ENCODE measurements around the gene GRK5.

The GRK5 gene

DNA sequence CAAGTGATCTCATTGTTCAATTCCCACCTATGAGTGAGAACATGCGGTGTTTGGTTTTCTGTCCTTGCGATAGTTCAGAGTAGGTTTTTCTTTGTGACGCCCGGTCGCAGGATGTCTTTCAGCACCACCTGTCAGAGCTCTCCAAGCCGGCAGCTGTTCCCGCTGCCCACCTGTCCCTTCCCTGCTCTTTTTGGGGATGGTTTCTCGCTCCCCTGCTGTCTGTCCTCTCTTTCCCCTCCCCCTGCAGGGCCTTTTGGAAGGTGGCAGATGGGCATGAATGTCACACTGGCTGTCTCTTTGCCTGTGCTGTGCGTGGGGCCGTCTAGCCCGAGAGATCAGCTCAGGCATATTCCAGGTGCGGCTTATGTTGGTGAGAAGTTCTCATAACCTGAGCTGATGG lies 137.0 kb downstream of the GRK5 start:
- Histone ChIP-seq H3K9me3 (ENCODE audit: control insufficient read depth, insufficient read depth, low read length) (no peaks in the 10 kb centered on the region), H3K4me3 (ENCODE audit: low read depth, low read length) (no peak overlapping the region), H3K9ac (ENCODE audit: low read depth, low read length) (no peak overlapping the region), H3K36me3 (ENCODE audit: control insufficient read depth, insufficient read depth, low read length) (no peaks in the 10 kb centered on the region), H3K4me1 (ENCODE audit: control insufficient read depth, insufficient read depth, low read length) (no peaks in the 10 kb centered on the region), H3K27me3 (ENCODE audit: control insufficient read depth, insufficient read depth, low read length) (no peaks in the 10 kb centered on the region), H3K27ac (ENCODE audit: low read depth, low read length) (no peak overlapping the region)

DNA sequence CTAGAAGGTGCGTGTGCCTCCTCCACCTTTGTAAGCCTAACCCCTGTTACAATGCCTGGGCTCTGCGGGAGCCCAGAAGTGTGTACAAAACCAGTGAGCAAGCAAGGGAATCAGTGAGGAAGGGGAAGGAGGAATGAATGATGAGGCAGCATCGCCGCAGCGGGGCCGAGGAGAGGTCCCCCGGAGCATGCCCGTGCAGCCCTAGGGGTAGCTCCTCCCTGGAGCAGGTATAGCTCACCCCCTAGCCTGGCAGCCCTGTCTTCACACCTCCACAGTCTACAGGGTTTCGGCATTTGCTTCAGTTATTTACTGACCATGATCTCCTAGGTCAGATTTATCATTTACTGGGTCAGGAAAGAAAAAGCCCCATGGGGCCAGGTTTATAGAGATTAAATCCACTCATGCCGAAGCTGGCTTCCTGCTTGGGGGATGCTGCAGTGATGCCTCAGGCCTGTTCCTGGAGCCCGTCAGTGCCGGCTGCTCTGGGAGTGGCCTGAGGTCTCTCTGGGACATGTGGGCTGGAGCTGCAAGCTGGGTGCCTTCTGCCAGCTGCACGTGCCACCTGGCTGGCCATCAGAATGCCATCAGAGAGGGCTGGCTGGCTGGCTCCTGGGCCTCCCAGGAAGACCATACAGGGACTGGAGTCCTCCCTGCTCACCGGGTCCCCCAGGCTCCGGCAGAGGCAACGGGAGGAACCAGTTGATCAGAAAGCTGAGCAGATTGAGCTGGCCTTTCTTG lies 138.9 kb downstream of the GRK5 start:
- no peak overlapping the region for H3K4me3 ChIP-seq (ENCODE audit: low read depth, low read length)
- H3K4me1 ChIP-seq (ENCODE audit: control insufficient read depth, insufficient read depth, low read length), result no peaks in the 10 kb centered on the region
- H3K27me3 ChIP-seq (ENCODE audit: control insufficient read depth, insufficient read depth, low read length), result no peaks in the 10 kb centered on the region
- no peaks in the 10 kb centered on the region for H3K36me3 ChIP-seq (ENCODE audit: control insufficient read depth, insufficient read depth, low read length)
- H3K27ac ChIP-seq (ENCODE audit: low read depth, low read length), result no peak overlapping the region
- H3K9ac ChIP-seq (ENCODE audit: low read depth, low read length), result no peak overlapping the region
- H3K9me3 ChIP-seq (ENCODE audit: control insufficient read depth, insufficient read depth, low read length), result no peaks in the 10 kb centered on the region; the same call in 1 of the 2 replicates

DNA sequence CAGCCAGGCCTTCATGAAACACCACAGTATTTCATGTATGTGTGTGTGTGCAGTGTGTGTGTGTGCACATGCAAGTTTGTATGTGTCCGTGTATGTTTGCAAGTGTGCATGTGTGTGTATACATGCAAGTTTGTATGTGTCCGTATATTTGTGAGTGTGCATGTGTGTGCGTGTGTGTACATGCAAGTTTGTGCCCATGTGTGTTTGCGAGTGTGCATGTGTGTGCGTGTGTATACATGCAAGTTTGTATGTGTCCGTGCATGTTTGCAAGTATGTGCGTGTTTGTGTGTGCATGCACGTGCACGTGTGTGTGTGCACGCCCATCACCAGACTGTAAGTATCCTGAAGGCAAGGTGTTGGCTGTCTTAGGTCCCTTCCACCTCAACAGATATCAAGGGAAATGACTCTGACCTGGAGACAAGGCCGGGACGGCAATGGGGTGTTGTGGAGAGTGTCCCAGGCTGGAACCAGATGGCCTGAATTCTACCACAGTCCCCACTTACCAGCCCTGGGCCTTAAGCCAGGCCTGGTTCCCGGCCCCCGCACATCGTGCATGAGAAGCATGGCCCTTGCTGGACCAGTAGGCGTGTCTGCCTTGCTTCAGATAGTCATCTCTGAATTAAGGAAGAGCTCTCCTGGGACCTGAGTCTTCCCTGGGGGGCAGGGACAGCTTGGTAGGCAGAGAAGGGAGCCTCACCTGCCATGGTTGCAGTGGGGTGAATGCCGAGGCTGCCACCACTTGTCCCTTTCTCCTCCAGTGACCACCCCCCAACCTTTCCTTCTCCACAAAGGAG lies 140.0 kb downstream of the GRK5 start:
- no peak overlapping the region for H3K4me3 ChIP-seq (ENCODE audit: low read depth, low read length)
- no peaks in the 10 kb centered on the region for H3K27me3 ChIP-seq (ENCODE audit: control insufficient read depth, insufficient read depth, low read length)
- no peak overlapping the region for H3K9ac ChIP-seq (ENCODE audit: low read depth, low read length)
- no peak overlapping the region for H3K27ac ChIP-seq (ENCODE audit: low read depth, low read length)
- H3K9me3 ChIP-seq (ENCODE audit: control insufficient read depth, insufficient read depth, low read length), result peaks cover 7% of the 10 kb centered on the region
- H3K36me3 ChIP-seq (ENCODE audit: control insufficient read depth, insufficient read depth, low read length), result no peaks in the 10 kb centered on the region
- H3K4me1 ChIP-seq (ENCODE audit: control insufficient read depth, insufficient read depth, low read length), result no peaks in the 10 kb centered on the region

DNA sequence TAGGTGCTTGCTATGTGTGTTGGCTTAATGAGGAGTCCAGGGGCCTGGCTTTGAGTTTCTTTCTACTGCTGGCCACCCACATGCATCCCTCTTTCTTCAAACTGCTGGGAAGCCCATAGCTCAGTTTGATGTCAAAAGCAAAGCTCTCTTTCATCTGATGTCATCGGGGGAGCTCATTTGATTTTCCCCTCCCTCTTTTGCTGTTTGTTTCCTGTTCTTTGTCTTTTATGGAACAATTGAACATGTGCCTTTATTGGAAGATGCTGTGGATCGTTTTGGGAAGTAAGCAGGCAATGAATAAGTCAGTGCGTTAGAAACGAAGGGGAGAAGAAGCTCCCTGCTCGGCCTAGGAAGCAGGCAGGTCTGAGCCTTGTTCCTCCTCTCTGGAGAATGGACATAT lies 140.7 kb downstream of the GRK5 start:
- Histone ChIP-seq H3K9ac (ENCODE audit: low read depth, low read length) (no peak overlapping the region), H3K4me1 (ENCODE audit: control insufficient read depth, insufficient read depth, low read length) (no peaks in the 10 kb centered on the region), H3K27me3 (ENCODE audit: control insufficient read depth, insufficient read depth, low read length) (no peaks in the 10 kb centered on the region), H3K9me3 (ENCODE audit: control insufficient read depth, insufficient read depth, low read length) (peaks cover 7% of the 10 kb centered on the region), H3K27ac (ENCODE audit: low read depth, low read length) (no peak overlapping the region), H3K4me3 (ENCODE audit: low read depth, low read length) (no peak overlapping the region), H3K36me3 (ENCODE audit: control insufficient read depth, insufficient read depth, low read length) (no peaks in the 10 kb centered on the region)

DNA sequence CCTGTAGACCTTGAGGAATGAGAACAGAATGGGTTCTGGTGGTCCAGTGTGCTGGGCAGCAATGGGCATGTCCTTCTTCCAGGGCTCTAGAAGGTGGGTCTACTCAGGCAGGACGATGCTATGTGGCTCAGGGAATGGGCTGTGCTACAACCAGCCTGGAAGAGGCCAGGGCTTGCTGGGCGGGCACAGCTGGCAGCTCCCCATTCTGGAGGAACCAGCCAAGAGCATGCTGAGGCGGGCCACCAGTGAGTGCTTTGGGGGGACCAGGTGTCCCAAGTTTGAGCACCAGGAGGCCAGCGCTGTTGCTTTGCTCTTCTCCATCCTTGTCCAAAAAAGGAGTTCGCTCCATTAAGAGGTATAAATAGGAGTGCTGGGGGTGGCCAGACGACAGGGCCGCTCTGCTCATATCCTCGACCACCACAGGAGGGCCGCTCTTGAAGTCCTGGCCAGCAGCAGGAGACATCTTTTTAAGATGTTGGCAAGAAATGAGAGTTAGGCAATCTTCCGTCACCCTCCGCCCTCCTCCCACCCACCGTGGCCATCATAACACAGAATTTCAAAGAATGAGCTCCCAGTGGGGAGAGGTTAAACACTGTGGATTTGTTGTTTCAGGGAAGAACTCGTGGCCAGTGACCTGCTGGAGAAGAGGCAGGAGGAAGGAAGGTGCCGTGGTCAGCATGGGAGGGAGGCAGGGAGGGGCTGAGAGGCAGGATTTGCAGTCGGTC lies 141.3 kb downstream of the GRK5 start:
- Histone ChIP-seq H3K4me3 (ENCODE audit: low read depth, low read length) (no peak overlapping the region), H3K9ac (ENCODE audit: low read depth, low read length) (no peak overlapping the region), H3K27me3 (ENCODE audit: control insufficient read depth, insufficient read depth, low read length) (no peaks in the 10 kb centered on the region), H3K36me3 (ENCODE audit: control insufficient read depth, insufficient read depth, low read length) (no peaks in the 10 kb centered on the region), H3K9me3 (ENCODE audit: control insufficient read depth, insufficient read depth, low read length) (peaks cover 9% of the 10 kb centered on the region), H3K27ac (ENCODE audit: low read depth, low read length) (no peak overlapping the region), H3K4me1 (ENCODE audit: control insufficient read depth, insufficient read depth, low read length) (no peaks in the 10 kb centered on the region)

DNA sequence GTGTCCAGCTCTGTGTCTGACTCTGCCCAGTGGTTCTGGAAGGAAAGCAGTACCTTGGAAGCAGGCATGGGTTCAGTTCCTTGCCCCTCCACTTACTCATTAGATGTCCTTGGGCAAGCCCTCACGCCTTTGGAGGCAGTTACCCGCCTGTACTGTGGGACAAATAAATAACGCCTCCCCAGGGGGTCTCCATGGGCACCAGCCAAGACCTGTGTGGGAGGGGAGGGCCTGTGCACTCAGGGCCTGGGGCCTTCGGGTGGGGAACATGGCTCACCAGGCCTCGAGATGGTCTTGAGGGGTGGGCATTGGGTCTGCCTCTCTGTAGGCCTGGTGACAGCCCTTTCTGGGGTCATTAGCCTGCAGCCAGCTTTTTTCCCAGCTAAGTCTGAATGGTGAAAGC lies 142.0 kb downstream of the GRK5 start:
- Histone ChIP-seq H3K9ac (ENCODE audit: low read depth, low read length) (no peak overlapping the region), H3K36me3 (ENCODE audit: control insufficient read depth, insufficient read depth, low read length) (no peaks in the 10 kb centered on the region), H3K4me1 (ENCODE audit: control insufficient read depth, insufficient read depth, low read length) (no peaks in the 10 kb centered on the region), H3K4me3 (ENCODE audit: low read depth, low read length) (no peak overlapping the region), H3K27ac (ENCODE audit: low read depth, low read length) (no peak overlapping the region), H3K27me3 (ENCODE audit: control insufficient read depth, insufficient read depth, low read length) (no peaks in the 10 kb centered on the region), H3K9me3 (ENCODE audit: control insufficient read depth, insufficient read depth, low read length) (peaks cover 9% of the 10 kb centered on the region)

DNA sequence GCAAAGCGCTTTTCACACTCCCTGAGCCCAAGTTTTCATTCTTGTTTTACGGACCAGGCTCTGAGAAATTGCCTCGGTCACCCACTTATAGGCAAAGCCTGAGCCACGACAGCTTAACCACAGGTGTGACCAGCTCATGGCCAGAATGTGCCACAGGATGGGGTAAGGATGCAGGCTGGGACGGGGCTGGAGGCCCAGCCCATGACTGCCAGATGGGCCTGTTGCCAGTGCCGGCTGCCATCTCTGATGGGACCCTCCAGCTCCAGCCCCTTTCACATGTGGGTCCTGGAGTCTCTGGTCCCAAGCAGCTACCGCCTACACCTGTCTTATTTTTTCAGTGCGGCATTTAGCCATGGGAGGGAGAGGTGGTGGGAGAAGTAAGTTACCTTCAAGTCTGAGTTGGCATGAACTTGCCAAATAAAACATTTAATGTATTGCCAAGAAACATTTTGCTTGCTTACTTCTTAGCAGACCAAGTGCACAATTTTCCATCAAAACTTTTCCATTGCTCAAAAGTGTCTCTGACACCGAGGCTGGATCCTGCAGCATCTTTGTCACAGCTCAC lies 142.6 kb downstream of the GRK5 start:
- no peaks in the 10 kb centered on the region for H3K36me3 ChIP-seq (ENCODE audit: control insufficient read depth, insufficient read depth, low read length)
- H3K9me3 ChIP-seq (ENCODE audit: control insufficient read depth, insufficient read depth, low read length), result peaks cover 9% of the 10 kb centered on the region
- no peak overlapping the region for H3K9ac ChIP-seq (ENCODE audit: low read depth, low read length)
- no peak overlapping the region for H3K4me3 ChIP-seq (ENCODE audit: low read depth, low read length)
- H3K4me1 ChIP-seq (ENCODE audit: control insufficient read depth, insufficient read depth, low read length), result no peaks in the 10 kb centered on the region
- no peak overlapping the region for H3K27ac ChIP-seq (ENCODE audit: low read depth, low read length)
- no peaks in the 10 kb centered on the region for H3K27me3 ChIP-seq (ENCODE audit: control insufficient read depth, insufficient read depth, low read length)

DNA sequence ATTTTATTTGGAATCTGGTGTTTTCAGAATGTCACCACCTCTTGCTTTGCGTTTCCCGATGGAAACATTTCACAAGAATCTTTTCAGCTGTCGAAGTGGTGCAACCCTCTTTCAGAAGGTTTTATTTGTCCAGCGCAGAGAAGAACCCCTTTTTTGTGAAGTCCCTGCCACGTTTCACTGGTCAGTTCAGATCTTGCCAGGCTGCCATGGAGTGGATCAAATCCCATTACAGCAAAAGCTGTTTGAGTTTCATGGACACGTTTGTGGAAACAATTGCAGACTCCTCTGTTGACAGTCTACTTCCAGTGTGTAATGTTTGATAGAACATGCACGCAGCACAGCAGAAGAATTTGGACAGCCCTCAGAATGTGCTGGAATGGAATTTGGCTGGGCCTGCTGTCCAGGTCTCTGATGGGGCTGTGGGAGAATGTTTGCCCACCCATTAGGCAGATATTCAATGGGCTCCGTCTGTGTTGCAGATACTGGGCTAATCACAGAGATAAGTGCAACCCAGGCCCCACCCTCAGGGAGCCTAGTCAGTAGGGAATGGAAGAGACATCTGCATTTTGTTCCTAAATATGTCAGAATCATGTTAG lies 143.2 kb downstream of the GRK5 start:
- Histone ChIP-seq H3K4me1 (ENCODE audit: control insufficient read depth, insufficient read depth, low read length) (no peaks in the 10 kb centered on the region), H3K9ac (ENCODE audit: low read depth, low read length) (no peak overlapping the region), H3K27me3 (ENCODE audit: control insufficient read depth, insufficient read depth, low read length) (no peaks in the 10 kb centered on the region), H3K9me3 (ENCODE audit: control insufficient read depth, insufficient read depth, low read length) (peaks cover 9% of the 10 kb centered on the region), H3K27ac (ENCODE audit: low read depth, low read length) (no peak overlapping the region), H3K36me3 (ENCODE audit: control insufficient read depth, insufficient read depth, low read length) (no peaks in the 10 kb centered on the region), H3K4me3 (ENCODE audit: low read depth, low read length) (no peak overlapping the region)

DNA sequence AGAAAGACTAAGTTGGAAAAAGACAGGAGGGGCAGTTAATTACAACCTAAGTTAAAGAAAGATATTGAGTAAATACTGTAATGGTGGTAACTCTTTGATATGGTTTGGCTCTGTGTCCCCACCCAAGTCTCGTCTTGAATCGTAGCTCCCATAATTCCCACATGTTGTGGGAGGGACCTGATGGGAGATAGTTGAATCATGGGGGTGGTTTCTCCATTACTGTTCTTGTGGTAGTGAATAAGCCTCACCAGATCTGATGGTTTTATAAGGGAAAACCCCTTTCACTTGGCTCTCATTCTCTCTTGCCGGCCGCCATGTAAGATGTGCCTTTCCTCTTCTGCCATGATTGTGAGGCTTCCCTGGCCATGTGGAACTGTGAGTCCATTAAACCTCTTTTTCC lies 143.8 kb downstream of the GRK5 start:
- Histone ChIP-seq H3K9ac (ENCODE audit: low read depth, low read length) (no peak overlapping the region), H3K4me1 (ENCODE audit: control insufficient read depth, insufficient read depth, low read length) (no peaks in the 10 kb centered on the region)

DNA sequence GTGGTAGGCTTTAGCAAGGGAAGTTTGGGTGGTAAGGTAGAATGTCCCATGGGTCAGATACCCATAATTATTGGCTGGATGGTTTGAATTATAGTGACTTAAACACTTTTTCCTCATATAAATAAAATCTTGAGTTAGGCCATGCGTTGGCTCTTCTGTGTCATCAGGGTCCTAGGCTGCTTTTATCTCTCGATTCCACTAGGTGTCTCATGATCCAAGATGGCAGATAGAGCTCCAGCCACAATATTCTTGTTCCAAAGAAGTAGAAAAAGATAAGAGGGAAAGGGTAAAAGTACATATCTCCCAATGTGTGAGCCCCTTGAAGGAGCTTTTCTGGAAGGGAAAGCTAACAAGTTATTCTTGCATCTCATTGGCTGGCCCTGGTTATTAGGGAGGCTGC lies 144.7 kb downstream of the GRK5 start:
- peaks cover 21% of the 10 kb centered on the region for H3K9me3 ChIP-seq (ENCODE audit: control insufficient read depth, insufficient read depth, low read length)

More for the DNA sequence above, 143.8 kb downstream of the GRK5 start:
- H3K27ac ChIP-seq (ENCODE audit: low read depth, low read length), result no peak overlapping the region
- peaks cover 12% of the 10 kb centered on the region for H3K9me3 ChIP-seq (ENCODE audit: control insufficient read depth, insufficient read depth, low read length)
- H3K36me3 ChIP-seq (ENCODE audit: control insufficient read depth, insufficient read depth, low read length), result no peaks in the 10 kb centered on the region
- no peaks in the 10 kb centered on the region for H3K27me3 ChIP-seq (ENCODE audit: control insufficient read depth, insufficient read depth, low read length)
- no peak overlapping the region for H3K4me3 ChIP-seq (ENCODE audit: low read depth, low read length)

More for the DNA sequence above, 144.7 kb downstream of the GRK5 start:
- H3K36me3 ChIP-seq (ENCODE audit: control insufficient read depth, insufficient read depth, low read length), result no peaks in the 10 kb centered on the region
- H3K4me1 ChIP-seq (ENCODE audit: control insufficient read depth, insufficient read depth, low read length), result no peaks in the 10 kb centered on the region
- H3K27me3 ChIP-seq (ENCODE audit: control insufficient read depth, insufficient read depth, low read length), result no peaks in the 10 kb centered on the region
- H3K4me3 ChIP-seq (ENCODE audit: low read depth, low read length), result no peak overlapping the region
- no peak overlapping the region for H3K9ac ChIP-seq (ENCODE audit: low read depth, low read length)
- H3K27ac ChIP-seq (ENCODE audit: low read depth, low read length), result no peak overlapping the region
